A673 (cell line): ENCODE measurements around the gene PABPN1L.

Experiments
- CTCF ChIP-seq: fragments of 300-800, 200-600 bp; sonication (generic); conservative IDR thresholded peaks from 2 replicates; pipeline ENCODE4 v1.5.1; 2017; ENCODE audit warnings: low read depth, mild to moderate bottlenecking, antibody characterized with exemption, low read length, moderate library complexity, mixed read lengths
- EZH2 ChIP-seq: fragments of 200-600 bp; sonication (generic); IDR thresholded peaks from 2 replicates; pipeline ENCODE4 v1.6.1; 2017; ENCODE audit warnings: borderline replicate concordance, low read depth, mild to moderate bottlenecking, mixed read lengths, antibody characterized with exemption, low read length; ENCODE audit not compliant: poor library complexity, severe bottlenecking

- TF ChIP-seq CTCF (no peak), EZH2 (no peak)
Observed at GRCh38 chr16:88864521-88864920, 1.9 kb downstream of the PABPN1L start.
